ENCODE measurements around the gene COL28A1. TPM values are rescaled to one million over a fixed set of nuclear protein-coding genes. Genes with fewer than 3 reads are reported as not detected.
"Not testable (repeated sequence)": the region's sequence is repeated elsewhere in the genome, so short reads cannot be mapped to it uniquely, and the experiment has no call there.

COL28A1 gene
- total RNA-seq, 3 donors from 2014 or later, result 0.08 to 0.10 TPM; not detected in 1

- H3K27me3 Mint-ChIP-seq (ENCODE audit: low read depth), result no peaks in the 10 kb centered on the region
- H3K9me3 Mint-ChIP-seq, result no peaks in the 10 kb centered on the region
- ATAC-seq (no peak), DNase-seq (no peak)
- H3K4me3 Mint-ChIP-seq, result no peak overlapping the region
- H3K4me1 Mint-ChIP-seq (ENCODE audit: low read depth), result peaks cover 15% of the 10 kb centered on the region
- H3K36me3 Mint-ChIP-seq (ENCODE audit: insufficient read depth), result no peaks in the 10 kb centered on the region
Measured at GRCh38 chr7:7418997-7419396, 116.7 kb downstream of the COL28A1 start.

DNA sequence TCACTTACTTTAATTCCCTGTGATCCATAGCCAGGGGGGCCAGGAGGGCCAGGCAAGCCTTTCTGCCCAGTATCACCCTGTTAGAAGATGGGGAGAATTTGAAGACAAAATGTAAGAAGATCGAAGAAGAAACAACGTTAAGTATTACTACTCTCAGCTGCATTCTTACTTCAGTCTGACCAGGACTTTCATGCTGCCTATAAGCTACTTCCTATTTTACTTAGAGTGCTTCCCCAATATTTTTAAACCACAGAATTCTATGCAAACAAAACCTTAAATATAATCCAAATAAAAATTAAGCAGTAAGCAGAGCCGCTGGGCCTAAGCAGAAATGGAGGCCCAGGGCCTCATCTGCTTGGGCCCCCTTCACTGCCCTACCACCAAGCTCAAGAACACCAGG is 117.8 kb downstream of the COL28A1 start:
- no peaks in the 10 kb centered on the region for H3K36me3 Mint-ChIP-seq (ENCODE audit: insufficient read depth)
- H3K4me3 Mint-ChIP-seq, result no peak overlapping the region
- H3K4me1 Mint-ChIP-seq (ENCODE audit: low read depth), result peaks cover 15% of the 10 kb centered on the region
- H3K27me3 Mint-ChIP-seq (ENCODE audit: low read depth), result no peaks in the 10 kb centered on the region
- no peak for ATAC-seq
- DNase-seq, result no peak
- H3K9me3 Mint-ChIP-seq, result no peaks in the 10 kb centered on the region

DNA sequence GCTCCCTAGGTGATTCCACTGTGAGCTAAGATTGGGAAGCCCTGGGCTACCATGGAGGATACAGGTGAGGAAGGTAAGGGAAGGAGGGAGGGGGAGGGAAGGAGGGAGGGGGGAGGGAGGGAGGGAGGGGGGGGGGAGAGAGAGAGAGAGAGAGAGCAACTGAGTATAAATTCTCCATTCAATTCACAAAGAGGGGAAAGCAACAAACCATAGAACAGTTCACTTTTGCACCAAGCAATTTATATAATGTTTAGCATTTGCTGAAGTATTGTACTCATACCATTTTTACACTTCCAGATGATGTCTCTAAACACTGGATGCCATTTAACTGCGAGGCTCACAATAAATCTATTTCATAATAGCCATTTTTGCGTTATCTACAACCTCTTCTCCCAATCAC is 118.3 kb downstream of the COL28A1 start:
- H3K9me3 Mint-ChIP-seq, result no peaks in the 10 kb centered on the region
- H3K27me3 Mint-ChIP-seq (ENCODE audit: low read depth), result no peaks in the 10 kb centered on the region
- H3K36me3 Mint-ChIP-seq (ENCODE audit: insufficient read depth), result no peaks in the 10 kb centered on the region
- H3K4me1 Mint-ChIP-seq (ENCODE audit: low read depth), result peaks cover 15% of the 10 kb centered on the region
- DNase-seq (no peak), ATAC-seq (no peak)
- H3K4me3 Mint-ChIP-seq, result no peak overlapping the region

GRCh38 chr7:7416031-7416858 is 119.4 kb downstream of the COL28A1 start:
- H3K36me3 Mint-ChIP-seq (ENCODE audit: insufficient read depth), result no peaks in the 10 kb centered on the region
- peak; percentile 80 to 84 for ATAC-seq
- H3K27me3 Mint-ChIP-seq (ENCODE audit: low read depth), result no peaks in the 10 kb centered on the region
- peaks cover 15% of the 10 kb centered on the region for H3K4me1 Mint-ChIP-seq (ENCODE audit: low read depth)
- no peaks in the 10 kb centered on the region for H3K9me3 Mint-ChIP-seq
- no peak overlapping the region for H3K4me3 Mint-ChIP-seq
- DNase-seq, result no peak

GRCh38 chr7:7414791-7415603 is 120.7 kb downstream of the COL28A1 start:
- no peaks in the 10 kb centered on the region for H3K9me3 Mint-ChIP-seq
- no peaks in the 10 kb centered on the region for H3K36me3 Mint-ChIP-seq (ENCODE audit: insufficient read depth)
- H3K4me3 Mint-ChIP-seq, result no peak overlapping the region
- ATAC-seq (no peak), DNase-seq (no peak)
- no peaks in the 10 kb centered on the region for H3K27me3 Mint-ChIP-seq (ENCODE audit: low read depth)
- H3K4me1 Mint-ChIP-seq (ENCODE audit: low read depth), result peaks cover 15% of the 10 kb centered on the region

- Mint-ChIP-seq H3K36me3 (ENCODE audit: insufficient read depth) (no peaks in the 10 kb centered on the region), H3K27me3 (ENCODE audit: low read depth) (peaks cover 4% of the 10 kb centered on the region), H3K4me3 (no peak overlapping the region), H3K4me1 (ENCODE audit: low read depth) (peaks cover 4% of the 10 kb centered on the region), H3K9me3 (peaks cover 11% of the 10 kb centered on the region)
- no peak for DNase-seq
- ATAC-seq, result no peak
Measured at GRCh38 chr7:7408001-7408770, 127.5 kb downstream of the COL28A1 start.

- ATAC-seq, result no peak
- peaks cover 11% of the 10 kb centered on the region for H3K9me3 Mint-ChIP-seq
- H3K36me3 Mint-ChIP-seq (ENCODE audit: insufficient read depth), result no peaks in the 10 kb centered on the region
- peaks cover 4% of the 10 kb centered on the region for H3K4me1 Mint-ChIP-seq (ENCODE audit: low read depth)
- no peak overlapping the region for H3K4me3 Mint-ChIP-seq
- DNase-seq, result no peak
- H3K27me3 Mint-ChIP-seq (ENCODE audit: low read depth), result peaks cover 4% of the 10 kb centered on the region
Measured at GRCh38 chr7:7405461-7405860, 130.2 kb downstream of the COL28A1 start.

GRCh38 chr7:7399707-7400106 is 136.0 kb downstream of the COL28A1 start:
- Mint-ChIP-seq H3K36me3 (ENCODE audit: insufficient read depth) (no peaks in the 10 kb centered on the region), H3K4me1 (ENCODE audit: low read depth) (no peaks in the 10 kb centered on the region), H3K9me3 (no peaks in the 10 kb centered on the region), H3K4me3 (no peak overlapping the region), H3K27me3 (ENCODE audit: low read depth) (peaks cover 2% of the 10 kb centered on the region)
- DNase-seq (no peak), ATAC-seq (no peak)

- Mint-ChIP-seq H3K36me3 (ENCODE audit: insufficient read depth) (no peaks in the 10 kb centered on the region), H3K27me3 (ENCODE audit: low read depth) (peaks cover 10% of the 10 kb centered on the region), H3K4me3 (no peak overlapping the region), H3K9me3 (peaks cover 19% of the 10 kb centered on the region), H3K4me1 (ENCODE audit: low read depth) (no peaks in the 10 kb centered on the region)
- no peak for ATAC-seq
- no peak for DNase-seq
Measured at GRCh38 chr7:7395785-7396184, 139.9 kb downstream of the COL28A1 start.

- DNase-seq; H3K4me1 Mint-ChIP-seq (ENCODE audit: low read depth); ATAC-seq; H3K4me3 Mint-ChIP-seq; H3K36me3 Mint-ChIP-seq (ENCODE audit: insufficient read depth); H3K27me3 Mint-ChIP-seq (ENCODE audit: low read depth): not testable (repeated sequence)
- peaks cover 25% of the 10 kb centered on the region for H3K9me3 Mint-ChIP-seq
Measured at GRCh38 chr7:7388164-7388563, 147.5 kb downstream of the COL28A1 start.

- Mint-ChIP-seq H3K36me3 (ENCODE audit: insufficient read depth) (no peaks in the 10 kb centered on the region), H3K27me3 (ENCODE audit: low read depth) (no peaks in the 10 kb centered on the region), H3K9me3 (peaks cover 4% of the 10 kb centered on the region), H3K4me3 (no peak overlapping the region), H3K4me1 (ENCODE audit: low read depth) (no peaks in the 10 kb centered on the region)
- no peak for DNase-seq
- ATAC-seq, result no peak
Measured at GRCh38 chr7:7385421-7385820, 150.3 kb downstream of the COL28A1 start.

GRCh38 chr7:7384228-7384627 is 151.4 kb downstream of the COL28A1 start:
- Mint-ChIP-seq H3K36me3 (ENCODE audit: insufficient read depth) (no peaks in the 10 kb centered on the region), H3K4me3 (no peak overlapping the region), H3K27me3 (ENCODE audit: low read depth) (no peaks in the 10 kb centered on the region), H3K4me1 (ENCODE audit: low read depth) (no peaks in the 10 kb centered on the region), H3K9me3 (peaks cover 3% of the 10 kb centered on the region)
- ATAC-seq (no peak), DNase-seq (no peak)

- Mint-ChIP-seq H3K9me3 (no peaks in the 10 kb centered on the region), H3K36me3 (ENCODE audit: insufficient read depth) (no peaks in the 10 kb centered on the region), H3K4me3 (no peak overlapping the region), H3K27me3 (ENCODE audit: low read depth) (no peaks in the 10 kb centered on the region), H3K4me1 (ENCODE audit: low read depth) (no peaks in the 10 kb centered on the region)
- ATAC-seq, result no peak
- DNase-seq, result no peak
Measured at GRCh38 chr7:7375538-7375937, 160.1 kb downstream of the COL28A1 start.

DNA sequence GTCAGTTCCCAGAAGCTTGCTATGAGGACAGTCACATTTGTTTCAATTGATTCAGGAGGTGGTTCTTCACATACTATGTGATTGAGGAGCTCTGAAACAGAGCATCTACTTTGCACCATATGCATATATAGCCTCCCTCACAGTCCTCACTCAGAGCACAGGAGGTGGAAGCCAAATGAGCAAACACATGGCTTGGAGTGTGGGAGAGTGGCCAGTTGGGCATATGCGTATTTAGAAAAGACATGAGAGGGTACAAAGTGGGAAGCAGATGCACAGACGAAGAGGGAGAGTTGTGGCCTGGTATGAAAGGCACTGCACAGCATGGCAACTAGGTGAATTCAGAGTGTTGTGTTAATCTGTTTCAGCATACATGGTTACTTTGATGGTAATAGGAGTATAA is 165.6 kb downstream of the COL28A1 start:
- ATAC-seq, result no peak
- no peaks in the 10 kb centered on the region for H3K27me3 Mint-ChIP-seq (ENCODE audit: low read depth)
- H3K4me1 Mint-ChIP-seq (ENCODE audit: low read depth), result no peaks in the 10 kb centered on the region
- no peaks in the 10 kb centered on the region for H3K36me3 Mint-ChIP-seq (ENCODE audit: insufficient read depth)
- no peak for DNase-seq
- H3K9me3 Mint-ChIP-seq, result no peaks in the 10 kb centered on the region
- no peak overlapping the region for H3K4me3 Mint-ChIP-seq

All from activated T-cell treated with anti-CD3 and anti-CD28 coated beads, Interleukin-2, amount 50 U/mL, for 4 hours (primary cell).